CD14-positive monocyte (primary cell): ENCODE measurements around the gene SART1. TPM values are rescaled to one million over a fixed set of nuclear protein-coding genes. Genes with fewer than 3 reads are reported as not detected.

Experiments used
- DNase-seq, 3 donors: peaks; one replicate each; pipeline ENCODE4 v3.0.0-alpha.2; 2011 to 2022
- H2AFZ ChIP-seq: 2 replicates; pipeline ENCODE4 v1.6.0; 2012; ENCODE audit warnings: mild to moderate bottlenecking, low read depth, low read length, inconsistent platforms; ENCODE audit not compliant: insufficient read depth, poor library complexity, severe bottlenecking
- H3K27ac ChIP-seq, 2 donors: 1 replicate in 1 of 2; 2 replicates in 1 of 2; pipeline ENCODE4 v1.5.1; 2012 to 2013; ENCODE audit warnings: low read length in 2 of 2, control low read depth in 1 of 2, inconsistent platforms in 1 of 2, low read depth in 1 of 2, mild to moderate bottlenecking in 1 of 2
- H3K27me3 ChIP-seq, 2 donors: one replicate each; pipeline versions ENCODE4 v1.6.0 to v1.6.1; 2011 to 2013; ENCODE audit warnings: low read length in 2 of 2; ENCODE audit not compliant: control insufficient read depth in 2 of 2, insufficient read depth in 2 of 2
- H3K36me3 ChIP-seq, 2 donors: replicated peaks in 1 of 2; 1 replicate in 1 of 2; 2 replicates in 1 of 2; pipeline versions ENCODE4 v1.5.1 to v1.6.1; 2012 to 2013; ENCODE audit warnings: low read length in 2 of 2, control low read depth in 1 of 2, inconsistent platforms in 1 of 2, mild to moderate bottlenecking in 1 of 2; ENCODE audit not compliant: insufficient read depth in 2 of 2, control insufficient read depth in 1 of 2
- H3K4me1 ChIP-seq, 2 donors: 1 replicate in 1 of 2; 2 replicates in 1 of 2; pipeline versions ENCODE4 v1.5.1 to v1.6.1; 2012 to 2013; ENCODE audit warnings: low read length in 2 of 2, control low read depth in 1 of 2, inconsistent platforms in 1 of 2, mild to moderate bottlenecking in 1 of 2, moderate library complexity in 1 of 2; ENCODE audit not compliant: insufficient read depth in 2 of 2, control insufficient read depth in 1 of 2
- H3K4me2 ChIP-seq: replicated peaks from 2 replicates; pipeline ENCODE3; 2012; ENCODE audit warnings: low read length, moderate library complexity, mild to moderate bottlenecking; ENCODE audit not compliant: poor library complexity, severe bottlenecking; ENCODE audit errors: extremely low read depth
- H3K4me3 ChIP-seq, 3 experiments: fragments of 200-600 bp in 1 of 3; sonication (generic) in 1 of 3; replicated peaks in 1 of 3; 1 replicate in 2 of 3; 2 replicates in 1 of 3; pipeline ENCODE4 v1.5.1; 2011 to 2013; ENCODE audit warnings: low read length in 3 of 3, mild to moderate bottlenecking in 3 of 3, control low read depth in 2 of 3, low read depth in 2 of 3, inconsistent platforms in 1 of 3, moderate library complexity in 1 of 3
- H3K79me2 ChIP-seq: 2 replicates; pipeline ENCODE4 v1.6.0; 2012; ENCODE audit warnings: mild to moderate bottlenecking, control low read depth, inconsistent platforms, low read length, moderate library complexity; ENCODE audit not compliant: insufficient read depth
- H3K9ac ChIP-seq: 2 replicates; pipeline ENCODE4 v1.6.0; 2017; ENCODE audit warnings: low read length, mild to moderate bottlenecking; ENCODE audit not compliant: insufficient read depth, poor library complexity, severe bottlenecking
- H3K9me3 ChIP-seq, 2 donors: replicated peaks in 1 of 2; 1 replicate in 1 of 2; 2 replicates in 1 of 2; pipeline versions ENCODE4 v1.5.1 to v1.6.1; 2012 to 2013; ENCODE audit warnings: low read length in 2 of 2, control low read depth in 1 of 2; ENCODE audit not compliant: control insufficient read depth in 1 of 2, insufficient read depth in 1 of 2
- H4K20me1 ChIP-seq: 2 replicates; pipeline ENCODE4 v1.6.0; 2012; ENCODE audit warnings: mild to moderate bottlenecking, low read length, control low read depth, moderate library complexity; ENCODE audit not compliant: insufficient read depth
- H3K27ac Mint-ChIP-seq, 7 donors: one replicate each; pipeline ENCODE4 v1.8.0; 2020; ENCODE audit warnings: mild to moderate bottlenecking in 7 of 7, mixed read lengths in 7 of 7, moderate library complexity in 6 of 7, inconsistent platforms in 2 of 7
- H3K27me3 Mint-ChIP-seq, 3 donors: one replicate each; pipeline ENCODE4 v1.8.0; 2021 to 2022; ENCODE audit warnings: low read depth in 3 of 3, mild to moderate bottlenecking in 3 of 3, mixed read lengths in 3 of 3, moderate library complexity in 3 of 3, inconsistent platforms in 1 of 3
- H3K36me3 Mint-ChIP-seq, 2 donors: one replicate each; pipeline ENCODE4 v1.8.0; 2020; ENCODE audit warnings: mixed read lengths in 2 of 2, inconsistent platforms in 1 of 2, mild to moderate bottlenecking in 1 of 2
- H3K4me1 Mint-ChIP-seq: one replicate; pipeline ENCODE4 v1.8.0; 2020; ENCODE audit warnings: mild to moderate bottlenecking, mixed read lengths
- H3K4me3 Mint-ChIP-seq, 2 donors: one replicate each; pipeline ENCODE4 v1.8.0; 2020; ENCODE audit warnings: mild to moderate bottlenecking in 2 of 2, mixed read lengths in 2 of 2, moderate library complexity in 1 of 2
- H3K9me3 Mint-ChIP-seq, 7 donors: one replicate each; pipeline ENCODE4 v1.8.0; 2020 to 2022; ENCODE audit warnings: mixed read lengths in 7 of 7, mild to moderate bottlenecking in 6 of 7, moderate library complexity in 6 of 7, inconsistent platforms in 2 of 7
- whole genome bisulfite sequencing: methylation state at CpG from one replicate; pipeline ENCODE4 v1.1.5; 2013; ENCODE audit warnings: missing lambda C conversion rate; ENCODE audit not compliant: insufficient coverage; 5-methylcytosine and 5-hydroxymethylcytosine counted together
- intact Hi-C, 2 donors: fragments of 100-400 bp; cut with micrococcal nuclease; formaldehyde crosslinking; loops; one replicate each; pipeline versions ENCODE4 v1.15.0 to v1.15.1; 2023
- polyA plus RNA-seq, 3 donors: library from polyadenylated mRNA; depleted of rRNA in 1 of 3; unstranded in 2 of 3; stranded (reverse) in 1 of 3; fragments of 300-500 nt in 2 of 3; fragments of >200 nt in 1 of 3; fragmentation: Illumina TruSeq in 2 of 3; gene quantifications; 1 replicate in 2 of 3; 2 replicates in 1 of 3; pipeline ENCODE4 v1.2.3, GENCODE V29; 2012 to 2021
- TF ChIP-seq, protein P1 (sequence below): fragments of 200-600 bp; IDR thresholded peaks from one replicate; pipeline ENCODE4 v1.8.0; 2022; ENCODE audit warnings: antibody characterized with exemption, mild to moderate bottlenecking

SART1 gene
- polyA plus RNA-seq, 3 donors, result 8.9 to 52.8 (median 16.1) TPM

- Histone ChIP-seq H4K20me1 (peaks cover 28% of the 10 kb centered on the region), H3K4me1 (peaks cover 7 to 15% of the 10 kb centered on the region in 2 donors), H3K27ac (no peak overlapping the region), H3K79me2 (no peaks in the 10 kb centered on the region), H2AFZ (no peak overlapping the region), H3K4me3 (no peak overlapping the region), H3K27me3 (no peaks in the 10 kb centered on the region), H3K36me3 (peaks cover 62 to 77% of the 10 kb centered on the region in 2 donors), H3K4me2 (no peak overlapping the region), H3K9me3 (no peaks in the 10 kb centered on the region), H3K9ac (no peak overlapping the region)
- Mint-ChIP-seq H3K9me3 (no peaks in the 10 kb centered on the region), H3K4me1 (peaks cover 10% of the 10 kb centered on the region), H3K27ac (no peak overlapping the region), H3K27me3 (no peaks in the 10 kb centered on the region), H3K36me3 (peaks cover 66 to 83% of the 10 kb centered on the region in 2 donors), H3K4me3 (no peak overlapping the region)
- intact Hi-C loops, result no loop called here
- no peak for DNase-seq
- 100% methylated on average over 2 of the region's 8 CpGs for WGBS
- TF ChIP-seq, protein P1, sequence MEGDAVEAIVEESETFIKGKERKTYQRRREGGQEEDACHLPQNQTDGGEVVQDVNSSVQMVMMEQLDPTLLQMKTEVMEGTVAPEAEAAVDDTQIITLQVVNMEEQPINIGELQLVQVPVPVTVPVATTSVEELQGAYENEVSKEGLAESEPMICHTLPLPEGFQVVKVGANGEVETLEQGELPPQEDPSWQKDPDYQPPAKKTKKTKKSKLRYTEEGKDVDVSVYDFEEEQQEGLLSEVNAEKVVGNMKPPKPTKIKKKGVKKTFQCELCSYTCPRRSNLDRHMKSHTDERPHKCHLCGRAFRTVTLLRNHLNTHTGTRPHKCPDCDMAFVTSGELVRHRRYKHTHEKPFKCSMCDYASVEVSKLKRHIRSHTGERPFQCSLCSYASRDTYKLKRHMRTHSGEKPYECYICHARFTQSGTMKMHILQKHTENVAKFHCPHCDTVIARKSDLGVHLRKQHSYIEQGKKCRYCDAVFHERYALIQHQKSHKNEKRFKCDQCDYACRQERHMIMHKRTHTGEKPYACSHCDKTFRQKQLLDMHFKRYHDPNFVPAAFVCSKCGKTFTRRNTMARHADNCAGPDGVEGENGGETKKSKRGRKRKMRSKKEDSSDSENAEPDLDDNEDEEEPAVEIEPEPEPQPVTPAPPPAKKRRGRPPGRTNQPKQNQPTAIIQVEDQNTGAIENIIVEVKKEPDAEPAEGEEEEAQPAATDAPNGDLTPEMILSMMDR, result no peak
Observed at GRCh38 chr11:65972116-65972515, 10.6 kb downstream of the SART1 start.

- Mint-ChIP-seq H3K4me1 (peaks cover 6% of the 10 kb centered on the region), H3K9me3 (no peaks in the 10 kb centered on the region), H3K27ac (peak overlapping the region in 2 of 7 donors; percentile 23 to 58), H3K4me3 (no peak overlapping the region), H3K27me3 (no peaks in the 10 kb centered on the region), H3K36me3 (peaks cover 63 to 82% of the 10 kb centered on the region in 2 donors)
- peaks cover 21% of the 10 kb centered on the region for H4K20me1 ChIP-seq
- H3K4me2 ChIP-seq, result no peak overlapping the region
- H3K27ac ChIP-seq, result no peak overlapping the region
- H3K36me3 ChIP-seq, result peaks cover 62 to 77% of the 10 kb centered on the region in 2 donors
- peak in 1 of 3 donors; percentile 8 for DNase-seq
- H3K9ac ChIP-seq, result no peak overlapping the region
- no peaks in the 10 kb centered on the region for H3K79me2 ChIP-seq
- no peak overlapping the region for H2AFZ ChIP-seq
- H3K4me1 ChIP-seq, result peaks cover 7 to 11% of the 10 kb centered on the region in 2 donors
- 94% methylated on average over 8 of the region's 13 CpGs for WGBS
- H3K27me3 ChIP-seq, result no peaks in the 10 kb centered on the region
- TF ChIP-seq, protein P1, result no peak
- no peak overlapping the region for H3K4me3 ChIP-seq
- H3K9me3 ChIP-seq, result no peaks in the 10 kb centered on the region
- intact Hi-C loops, result no loop called here
Observed at GRCh38 chr11:65973439-65974110, 12.0 kb downstream of the SART1 start.
